ENCODE data around the gene U2AF2. TPM values are rescaled to one million over a fixed set of nuclear protein-coding genes. Genes with fewer than 3 reads are reported as not detected.

Gene U2AF2
- total and polyA plus RNA-seq, 11 donors = 39.9 to 104 (median 72.7) TPM

DNA sequence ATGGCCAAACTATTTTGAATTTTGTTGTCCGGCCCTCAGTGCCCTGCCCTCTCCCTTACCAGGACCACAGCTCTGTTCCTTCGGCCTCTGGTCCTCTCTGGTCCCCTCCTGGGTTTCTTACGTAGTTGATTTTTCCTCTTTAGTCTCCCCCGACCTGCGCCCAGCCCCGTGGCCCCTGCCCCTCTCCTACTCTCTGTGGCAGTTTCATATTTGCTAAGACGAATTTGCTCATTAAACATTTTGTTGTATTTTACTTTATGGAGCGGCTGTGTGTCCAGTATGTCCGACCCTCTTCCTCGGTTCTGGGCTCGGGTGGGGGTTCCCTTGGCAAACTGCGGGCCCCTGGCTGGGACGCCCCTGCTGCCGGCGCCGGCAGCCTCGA, 19.6 kb downstream of the U2AF2 start:
- ATAC-seq = no peak
- Histone ChIP-seq H3K4me3 (peak overlapping the region; percentile 61 to 99 (median 80)), H3K9me3 (no peaks in the 10 kb centered on the region), H3K4me1 (peaks cover 12 to 62% (median 35%) of the 10 kb centered on the region in 12 donors), H3K36me3 (peaks cover 2 to 59% (median 44%) of the 10 kb centered on the region in 9 donors), H3K27ac (peak overlapping the region; percentile 72 to 98 (median 90)), H3K27me3 (no peaks in the 10 kb centered on the region)
- WGBS, 4 donors = 21 to 34% (median 23%) methylated on average over 11 to 17 of the region's 17 CpGs
- TF ChIP-seq, protein P1, sequence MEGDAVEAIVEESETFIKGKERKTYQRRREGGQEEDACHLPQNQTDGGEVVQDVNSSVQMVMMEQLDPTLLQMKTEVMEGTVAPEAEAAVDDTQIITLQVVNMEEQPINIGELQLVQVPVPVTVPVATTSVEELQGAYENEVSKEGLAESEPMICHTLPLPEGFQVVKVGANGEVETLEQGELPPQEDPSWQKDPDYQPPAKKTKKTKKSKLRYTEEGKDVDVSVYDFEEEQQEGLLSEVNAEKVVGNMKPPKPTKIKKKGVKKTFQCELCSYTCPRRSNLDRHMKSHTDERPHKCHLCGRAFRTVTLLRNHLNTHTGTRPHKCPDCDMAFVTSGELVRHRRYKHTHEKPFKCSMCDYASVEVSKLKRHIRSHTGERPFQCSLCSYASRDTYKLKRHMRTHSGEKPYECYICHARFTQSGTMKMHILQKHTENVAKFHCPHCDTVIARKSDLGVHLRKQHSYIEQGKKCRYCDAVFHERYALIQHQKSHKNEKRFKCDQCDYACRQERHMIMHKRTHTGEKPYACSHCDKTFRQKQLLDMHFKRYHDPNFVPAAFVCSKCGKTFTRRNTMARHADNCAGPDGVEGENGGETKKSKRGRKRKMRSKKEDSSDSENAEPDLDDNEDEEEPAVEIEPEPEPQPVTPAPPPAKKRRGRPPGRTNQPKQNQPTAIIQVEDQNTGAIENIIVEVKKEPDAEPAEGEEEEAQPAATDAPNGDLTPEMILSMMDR (IDR thresholded peaks at IDR 0.05) = no peak
- no peak for TF ChIP-seq POLR2A (IDR thresholded peaks at IDR 0.05)
- no peak for DNase-seq
- intact Hi-C loops (cut with DNase I) = loop anchor here in 1 of 10 donors (2.0 kb wide), 1 partner anchor 20 kb away; the partner anchor contains the start of gene U2AF2

- Histone ChIP-seq H3K27me3 (no peaks in the 10 kb centered on the region), H3K4me3 (peak within 1 kb of the TSS; percentile 61 to 99 (median 80)), H3K9me3 (no peaks in the 10 kb centered on the region), H3K27ac (peak within 1 kb of the TSS; percentile 84 to 99 (median 92)), H3K36me3 (peaks cover 2 to 59% (median 44%) of the 10 kb centered on the region in 9 donors), H3K4me1 (peaks cover 12 to 66% (median 37%) of the 10 kb centered on the region in 12 donors)
- ATAC-seq (peak; percentile 85 to 95 (median 93)), DNase-seq (peak; percentile 97 to 98 (median 98))
- TF ChIP-seq POLR2A (IDR thresholded peaks at IDR 0.05) = peak in 1 of 2 donors; percentile 50
- TF ChIP-seq, protein P1 (IDR thresholded peaks at IDR 0.05) = no peak
- WGBS, 4 donors = 0 to 1% (median 0%) methylated on average over 5 to 101 of the region's 101 CpGs
- intact Hi-C loops (cut with DNase I) = loop anchor here in 2 of 10 donors (1.0 to 2.0 kb wide), 2 partner anchors 20 to 21 kb away; partner anchors contain the start of gene U2AF2 (in 1 of the 2)
These were observed 20.2 kb downstream of the U2AF2 start, which contains the start of gene EPN1 for GRCh38 chr19:55674841-55675660. TSS of gene EPN1 (plus strand) at chr19:55675226. CDS start at chr19:55678628, 3,402 bp downstream.

- 6 to 11% (median 8%) methylated on average over 16 of the region's 16 CpGs for WGBS, 4 donors
- ATAC-seq (no peak), DNase-seq (no peak)
- Histone ChIP-seq H3K36me3 (peaks cover 2 to 59% (median 45%) of the 10 kb centered on the region in 9 donors), H3K27ac (peak overlapping the region; percentile 84 to 99 (median 92)), H3K4me1 (peaks cover 12 to 67% (median 37%) of the 10 kb centered on the region in 12 donors), H3K9me3 (no peaks in the 10 kb centered on the region), H3K4me3 (peak overlapping the region; percentile 61 to 99 (median 80)), H3K27me3 (no peaks in the 10 kb centered on the region)
- intact Hi-C loops (cut with DNase I) = loop anchor here in 2 of 10 donors (1.0 to 2.0 kb wide), 2 partner anchors 21 to 22 kb away; partner anchors contain the start of gene U2AF2 (in 1 of the 2)
- TF ChIP-seq, protein P1 (IDR thresholded peaks at IDR 0.05) = no peak
- no peak for TF ChIP-seq POLR2A (IDR thresholded peaks at IDR 0.05)
These were observed 21.0 kb downstream of the U2AF2 start for GRCh38 chr19:55675661-55676354.

All from heart left ventricle (tissue), 16 donors.